Testis (tissue), 3 donors: Measurements from ENCODE around the gene FGF6. TPM values are rescaled to one million over a fixed set of nuclear protein-coding genes. Genes with fewer than 3 reads are reported as not detected.

ENCODE experiments used
- DNase-seq: peaks from one replicate; pipeline ENCODE4 v3.0.0-alpha.2; 2019
- H3K27ac ChIP-seq, 2 donors: fragments of 200-600 bp; sonication (generic); one replicate each; pipeline ENCODE4 v1.5.1; 2019
- H3K27me3 ChIP-seq: fragments of 200-600 bp; sonication (generic); one replicate; pipeline ENCODE4 v1.5.1; 2019
- H3K36me3 ChIP-seq: fragments of 200-600 bp; sonication (generic); one replicate; pipeline ENCODE4 v1.5.1; 2017; ENCODE audit warnings: low read depth; ENCODE audit errors: missing control alignments
- H3K4me1 ChIP-seq: fragments of 200-600 bp; sonication (generic); one replicate; pipeline ENCODE4 v1.5.1; 2019
- H3K4me3 ChIP-seq, 2 donors: fragments of 200-600 bp; sonication (generic); one replicate each; pipeline ENCODE4 v1.5.1; 2017 to 2019
- H3K9me3 ChIP-seq: fragments of 200-600 bp; sonication (generic); one replicate; pipeline ENCODE4 v1.5.1; 2017
- POLR2A ChIP-seq: fragments of 450-650 bp; IDR thresholded peaks from one replicate; pipeline ENCODE4 v1.6.1; 2017; ENCODE audit warnings: antibody characterized with exemption, mild to moderate bottlenecking, moderate library complexity
- WGBS, 2 donors: methylation state at CpG; one replicate each; pipeline ENCODE4 v1.1.5; 2018; 5-methylcytosine and 5-hydroxymethylcytosine counted together
- intact Hi-C: fragments of 100-400 bp; cut with DNase I; formaldehyde crosslinking; loops from one replicate; pipeline ENCODE4 v1.15.1; 2023; ENCODE audit warnings: low total_unique reads
- polyA plus RNA-seq: library from polyadenylated mRNA; stranded (reverse); fragments of 350-450 nt; fragmentation: Illumina TruSeq; extraction: RNeasy Lipid Tissue Mini Kit (QIAGEN cat#74804); gene quantifications from one replicate; pipeline ENCODE4 v1.2.3, GENCODE V29; 2014; ENCODE audit warnings: low read depth, low replicate concordance; ENCODE audit not compliant: insufficient read depth
- total RNA-seq, 2 donors: library from RNA; depleted of rRNA; stranded (reverse); fragments of >200 nt; gene quantifications; one replicate each; pipeline ENCODE4 v1.2.3, GENCODE V29; 2016
- TF ChIP-seq, protein P1 (sequence below), 3 experiments: fragments of 450-650 bp in 2 of 3; fragments of 200-600 bp in 1 of 3; sonication (generic) in 1 of 3; IDR thresholded peaks; one replicate each; pipeline ENCODE4 v1.5.1; 2016 to 2019; ENCODE audit warnings: antibody characterized with exemption in 3 of 3, mild to moderate bottlenecking in 2 of 3, moderate library complexity in 1 of 3

The FGF6 gene
- total and polyA plus RNA-seq, 3 donors from 2014 or later = not detected

DNA sequence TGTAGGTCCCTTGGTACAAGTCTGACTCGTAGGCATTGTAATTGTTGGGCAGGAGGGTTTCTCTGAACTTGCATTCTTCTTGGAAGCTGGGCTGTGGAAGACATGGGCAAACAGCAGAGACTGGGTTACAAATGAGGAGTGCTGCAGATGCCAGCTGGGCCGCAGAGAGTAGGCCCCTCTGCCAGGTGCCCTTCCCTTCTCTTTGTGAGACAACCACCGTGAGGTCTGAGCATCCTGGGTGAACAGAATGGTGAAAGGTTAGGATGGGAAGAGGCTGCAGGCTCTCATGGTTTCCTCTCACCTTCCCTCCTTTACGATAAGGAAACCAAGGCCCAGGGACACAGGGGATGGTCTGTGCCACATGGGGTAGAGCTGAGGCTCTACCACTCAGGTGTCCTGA lies 11.3 kb downstream of the FGF6 start:
- WGBS, 2 donors = 94% methylated on average over 4 of the region's 4 CpGs
- H3K4me1 ChIP-seq = no peaks in the 10 kb centered on the region
- H3K9me3 ChIP-seq = no peaks in the 10 kb centered on the region
- no peaks in the 10 kb centered on the region for H3K36me3 ChIP-seq
- intact Hi-C loops = no loop called here
- no peak overlapping the region for H3K4me3 ChIP-seq
- no peaks in the 10 kb centered on the region for H3K27me3 ChIP-seq
- no peak overlapping the region for H3K27ac ChIP-seq
- no peak for DNase-seq
- TF ChIP-seq POLR2A = no peak
- TF ChIP-seq, protein P1, sequence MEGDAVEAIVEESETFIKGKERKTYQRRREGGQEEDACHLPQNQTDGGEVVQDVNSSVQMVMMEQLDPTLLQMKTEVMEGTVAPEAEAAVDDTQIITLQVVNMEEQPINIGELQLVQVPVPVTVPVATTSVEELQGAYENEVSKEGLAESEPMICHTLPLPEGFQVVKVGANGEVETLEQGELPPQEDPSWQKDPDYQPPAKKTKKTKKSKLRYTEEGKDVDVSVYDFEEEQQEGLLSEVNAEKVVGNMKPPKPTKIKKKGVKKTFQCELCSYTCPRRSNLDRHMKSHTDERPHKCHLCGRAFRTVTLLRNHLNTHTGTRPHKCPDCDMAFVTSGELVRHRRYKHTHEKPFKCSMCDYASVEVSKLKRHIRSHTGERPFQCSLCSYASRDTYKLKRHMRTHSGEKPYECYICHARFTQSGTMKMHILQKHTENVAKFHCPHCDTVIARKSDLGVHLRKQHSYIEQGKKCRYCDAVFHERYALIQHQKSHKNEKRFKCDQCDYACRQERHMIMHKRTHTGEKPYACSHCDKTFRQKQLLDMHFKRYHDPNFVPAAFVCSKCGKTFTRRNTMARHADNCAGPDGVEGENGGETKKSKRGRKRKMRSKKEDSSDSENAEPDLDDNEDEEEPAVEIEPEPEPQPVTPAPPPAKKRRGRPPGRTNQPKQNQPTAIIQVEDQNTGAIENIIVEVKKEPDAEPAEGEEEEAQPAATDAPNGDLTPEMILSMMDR (IDR thresholded peaks at IDR 0.05) = no peak

DNA sequence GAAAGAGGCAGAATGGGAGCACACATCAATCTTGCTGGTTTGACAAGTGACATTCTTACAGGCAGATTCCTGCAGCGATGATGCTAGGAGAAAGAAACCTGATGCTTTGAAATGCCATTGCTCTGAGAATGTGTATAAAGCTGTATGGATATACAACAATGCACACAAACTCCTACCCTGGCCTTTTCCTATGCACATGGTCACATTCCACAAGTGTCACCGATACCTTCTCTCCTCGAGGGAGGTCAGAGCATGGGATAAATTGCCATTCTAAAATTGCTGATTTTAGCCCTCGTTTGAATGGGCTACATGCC lies 11.9 kb downstream of the FGF6 start:
- Histone ChIP-seq H3K4me1 (no peaks in the 10 kb centered on the region), H3K4me3 (no peak overlapping the region), H3K36me3 (no peaks in the 10 kb centered on the region), H3K27ac (no peak overlapping the region), H3K27me3 (no peaks in the 10 kb centered on the region), H3K9me3 (no peaks in the 10 kb centered on the region)
- TF ChIP-seq POLR2A = no peak
- TF ChIP-seq, protein P1 (IDR thresholded peaks at IDR 0.05) = no peak
- DNase-seq = no peak
- WGBS, 2 donors = 67 to 73% methylated on average over 4 of the region's 4 CpGs
- intact Hi-C loops = no loop called here

DNA sequence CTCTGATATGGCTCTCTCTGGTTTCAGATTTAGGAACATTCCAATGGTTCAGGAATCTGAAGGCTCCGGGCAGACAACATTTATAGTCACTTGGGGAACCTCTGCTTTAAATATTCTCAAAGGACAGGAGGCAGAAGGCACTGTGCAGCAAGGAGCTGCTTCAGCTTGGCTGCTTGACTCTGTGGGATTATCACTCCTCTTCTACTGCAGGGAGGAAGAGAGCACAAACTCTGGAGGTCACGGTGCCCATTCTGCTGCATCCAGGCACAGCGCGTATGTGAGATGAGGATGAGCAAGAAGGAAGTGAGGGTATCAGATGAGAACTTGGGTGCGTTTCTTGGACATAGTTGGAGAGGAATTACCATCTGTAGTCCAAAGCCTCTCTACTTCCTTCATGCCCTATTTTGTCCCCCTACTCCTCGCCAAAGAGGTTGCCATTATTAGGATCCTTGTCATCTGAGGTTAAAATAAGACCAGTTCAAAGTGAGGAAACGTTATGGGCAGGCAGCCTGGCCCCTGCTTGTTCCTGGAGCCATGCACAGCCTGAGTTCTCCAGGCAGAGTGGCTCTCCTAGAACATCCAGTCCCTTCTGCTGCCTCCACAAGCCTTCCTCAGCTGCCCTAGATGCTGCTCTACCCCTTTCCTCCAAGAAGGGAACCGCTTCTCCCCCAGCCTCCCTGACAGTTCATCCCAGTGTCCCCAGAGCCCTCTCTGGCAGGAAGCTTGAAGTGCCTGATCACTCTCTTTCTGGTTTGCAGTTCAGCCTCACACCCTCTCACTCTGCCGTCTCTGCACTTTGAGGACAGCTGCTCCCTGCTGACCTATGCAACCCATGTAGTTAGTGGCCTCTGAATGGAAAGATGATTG lies 12.5 kb downstream of the FGF6 start:
- Histone ChIP-seq H3K9me3 (no peaks in the 10 kb centered on the region), H3K27ac (no peak overlapping the region), H3K27me3 (no peaks in the 10 kb centered on the region), H3K4me3 (no peak overlapping the region), H3K36me3 (no peaks in the 10 kb centered on the region), H3K4me1 (no peaks in the 10 kb centered on the region)
- TF ChIP-seq, protein P1 (IDR thresholded peaks at IDR 0.05) = no peak
- no peak for TF ChIP-seq POLR2A
- no peak for DNase-seq
- WGBS, 2 donors = 62 to 71% methylated on average over 9 of the region's 9 CpGs
- intact Hi-C loops = no loop called here

DNA sequence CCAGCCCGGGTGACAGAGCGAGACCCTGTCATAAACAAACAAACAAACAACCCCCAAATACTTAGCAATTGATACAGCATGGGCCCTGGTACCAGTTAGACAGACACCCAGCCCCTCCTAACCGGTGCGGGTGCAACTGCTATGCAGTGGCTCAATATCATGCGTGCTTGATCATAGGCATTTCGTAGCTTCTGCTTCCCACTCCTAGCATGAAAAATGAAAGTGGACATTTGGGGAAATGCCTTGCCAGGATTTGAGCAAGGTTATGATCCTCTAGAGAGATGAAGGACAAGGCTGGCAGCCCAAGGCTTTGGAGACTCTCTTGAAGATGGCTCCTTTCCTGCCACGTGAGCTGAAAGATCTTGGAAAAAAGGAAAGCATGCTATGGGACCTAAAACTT lies 13.7 kb downstream of the FGF6 start:
- H3K27me3 ChIP-seq = no peaks in the 10 kb centered on the region
- no peak for DNase-seq
- no peaks in the 10 kb centered on the region for H3K36me3 ChIP-seq
- no peak overlapping the region for H3K27ac ChIP-seq
- no peak overlapping the region for H3K4me3 ChIP-seq
- H3K9me3 ChIP-seq = no peaks in the 10 kb centered on the region
- 84 to 85% methylated on average over 7 of the region's 7 CpGs for WGBS, 2 donors
- intact Hi-C loops = no loop called here
- TF ChIP-seq, protein P1 (IDR thresholded peaks at IDR 0.05) = no peak
- TF ChIP-seq POLR2A = no peak
- no peaks in the 10 kb centered on the region for H3K4me1 ChIP-seq

DNA sequence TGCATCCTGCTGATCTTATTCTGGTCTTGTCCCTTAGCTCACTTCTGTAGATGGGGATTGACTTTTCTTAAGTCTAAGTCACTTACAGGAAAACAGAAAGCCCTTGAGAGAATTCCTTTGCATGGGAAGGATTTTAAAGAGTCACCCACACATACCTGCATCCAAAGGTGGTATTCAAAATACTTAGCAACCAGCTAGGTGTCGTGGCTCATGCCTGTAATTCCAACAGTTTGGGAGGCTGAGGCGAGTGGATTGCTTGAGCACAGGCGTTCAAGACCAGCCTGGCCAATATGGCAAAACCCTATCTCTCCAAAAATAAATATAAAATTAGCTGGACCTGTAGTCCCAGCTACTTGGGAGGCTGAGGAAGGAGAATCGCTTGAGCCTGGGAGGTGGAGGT lies 14.2 kb downstream of the FGF6 start:
- Histone ChIP-seq H3K36me3 (no peaks in the 10 kb centered on the region), H3K4me1 (no peaks in the 10 kb centered on the region), H3K9me3 (no peaks in the 10 kb centered on the region), H3K4me3 (no peak overlapping the region), H3K27ac (no peak overlapping the region), H3K27me3 (no peaks in the 10 kb centered on the region)
- no peak for DNase-seq
- TF ChIP-seq, protein P1 (IDR thresholded peaks at IDR 0.05) = no peak
- TF ChIP-seq POLR2A = no peak
- 82 to 96% methylated on average over 4 of the region's 4 CpGs for WGBS, 2 donors
- intact Hi-C loops = no loop called here
